Dedifferentiated amniotic fluid mesenchymal stem cell (primary cell): Measurements from ENCODE around the gene FNTB.
"Not testable (repeated sequence)": the region's sequence is repeated elsewhere in the genome, so short reads cannot be mapped to it uniquely, and the experiment has no call there.

Experiments used
- DNase-seq: peaks from one replicate; pipeline ENCODE4 v3.0.0-alpha.2; 2016; ENCODE audit errors: extremely low spot score

FNTB gene

GRCh38 chr14:65084554-65085505 is 98.1 kb downstream of the FNTB start:
- DNase-seq, result no peak

- not testable (repeated sequence) for DNase-seq
These were observed 100.0 kb downstream of the FNTB start for GRCh38 chr14:65086686-65087085.

DNA sequence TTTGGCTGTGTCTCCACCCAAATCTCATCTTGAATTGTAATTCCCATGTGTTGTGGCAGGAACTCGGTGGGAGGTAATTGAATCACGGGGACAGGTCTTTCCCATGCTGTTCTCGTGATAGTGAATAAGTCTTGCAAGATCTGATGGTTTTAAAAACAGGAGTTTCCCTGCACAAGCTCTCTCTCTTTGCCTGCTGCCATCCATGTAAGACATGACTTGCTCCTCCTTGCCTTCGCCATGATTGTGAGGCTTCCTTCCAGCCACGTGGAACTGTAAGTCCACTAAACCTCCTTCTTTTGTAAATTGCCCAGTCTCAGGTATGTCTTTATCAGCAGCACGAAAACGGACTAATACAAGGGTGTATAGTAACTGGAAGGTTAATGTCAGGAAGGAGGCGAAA is 101.1 kb downstream of the FNTB start:
- not testable (repeated sequence) for DNase-seq

- DNase-seq, result no peak
These were observed 105.7 kb downstream of the FNTB start for GRCh38 chr14:65092349-65092748.

DNA sequence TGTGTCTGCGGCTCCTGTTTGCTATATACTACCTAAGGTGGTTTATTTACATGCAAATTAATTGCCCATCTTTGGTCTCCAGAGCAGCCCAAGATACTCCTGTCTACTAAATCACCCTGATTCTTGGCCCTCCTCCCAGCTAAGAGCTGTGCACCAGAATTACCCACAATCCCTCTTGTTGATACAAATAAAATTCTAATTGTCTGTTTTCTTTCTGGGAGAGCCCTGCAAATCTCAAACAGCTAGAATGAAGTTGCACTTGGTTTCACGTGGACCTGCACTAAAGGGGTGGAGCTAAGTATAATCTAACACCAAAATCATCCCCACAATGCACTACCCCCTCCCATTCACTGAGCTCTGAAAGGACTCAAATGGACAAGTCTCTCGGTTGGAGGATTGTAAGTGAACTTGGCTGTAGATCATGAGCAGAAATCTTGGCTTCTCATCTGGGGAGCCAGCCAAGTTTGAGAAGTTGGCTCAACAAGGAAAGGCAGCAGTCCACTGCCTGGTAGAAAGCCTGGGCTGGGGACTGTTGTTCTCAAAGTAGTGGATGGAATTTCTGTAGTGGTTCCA is 109.0 kb downstream of the FNTB start:
- peak; percentile 82 for DNase-seq

GRCh38 chr14:65096323-65097089 is 109.8 kb downstream of the FNTB start:
- DNase-seq, result no peak

DNA sequence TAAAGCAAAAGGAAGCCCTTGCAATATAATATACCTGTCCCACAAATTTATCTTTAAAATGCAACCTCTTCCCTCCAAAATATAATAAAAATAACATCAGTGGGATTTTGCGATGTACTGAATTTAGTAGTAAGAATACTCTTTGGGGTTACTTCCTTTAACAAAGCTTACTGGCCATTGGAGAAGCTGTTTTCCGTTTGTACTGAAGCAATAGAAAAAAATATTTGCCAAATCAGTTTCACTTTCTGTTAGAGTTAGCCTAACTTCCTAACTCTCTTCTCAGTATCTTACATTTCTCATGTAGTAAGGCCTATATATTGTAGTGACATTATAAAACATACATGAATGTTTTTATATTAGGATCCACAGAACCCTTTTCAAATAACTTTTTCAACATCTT is 111.9 kb downstream of the FNTB start:
- peak; percentile 58 for DNase-seq

GRCh38 chr14:65100922-65101541 is 114.3 kb downstream of the FNTB start:
- no peak for DNase-seq

GRCh38 chr14:65101631-65102440 is 115.1 kb downstream of the FNTB start:
- no peak for DNase-seq

- DNase-seq, result peak; percentile 99
These were observed 115.9 kb downstream of the FNTB start, which contains the start of gene MAX for GRCh38 chr14:65102441-65103149. Gene MAX, minus strand, starts transcription at chr14:65102517. Its CDS starts 178 bp downstream, at chr14:65102339.

DNA sequence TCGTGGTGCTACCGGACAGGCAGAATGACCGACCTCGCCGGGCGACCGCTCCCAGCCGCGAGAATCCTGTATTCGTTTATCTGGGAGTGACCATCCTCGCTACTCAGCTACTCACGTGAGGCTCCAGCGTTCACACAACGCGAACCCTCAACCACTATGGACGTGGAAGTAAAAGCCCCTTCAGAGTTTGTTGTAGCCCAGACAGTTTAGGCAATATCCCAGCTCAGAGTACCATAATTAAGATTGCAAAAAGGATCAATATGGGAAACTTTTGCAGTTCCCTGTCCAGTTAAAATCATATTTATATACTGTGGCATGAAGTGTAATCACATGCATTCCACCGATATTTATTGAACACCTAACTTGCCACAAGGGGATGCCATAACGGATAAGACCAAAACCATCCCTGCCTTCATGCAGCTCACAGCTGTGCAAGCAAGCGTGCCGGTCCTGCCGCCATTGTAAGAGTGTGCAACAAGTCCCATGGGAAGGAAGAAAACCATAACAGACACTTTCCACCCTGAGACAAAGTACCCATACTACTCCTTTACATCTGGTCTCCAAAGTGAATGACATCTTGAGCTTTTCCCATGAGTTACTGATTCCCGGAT is 116.6 kb downstream of the FNTB start:
- DNase-seq, result no peak

DNA sequence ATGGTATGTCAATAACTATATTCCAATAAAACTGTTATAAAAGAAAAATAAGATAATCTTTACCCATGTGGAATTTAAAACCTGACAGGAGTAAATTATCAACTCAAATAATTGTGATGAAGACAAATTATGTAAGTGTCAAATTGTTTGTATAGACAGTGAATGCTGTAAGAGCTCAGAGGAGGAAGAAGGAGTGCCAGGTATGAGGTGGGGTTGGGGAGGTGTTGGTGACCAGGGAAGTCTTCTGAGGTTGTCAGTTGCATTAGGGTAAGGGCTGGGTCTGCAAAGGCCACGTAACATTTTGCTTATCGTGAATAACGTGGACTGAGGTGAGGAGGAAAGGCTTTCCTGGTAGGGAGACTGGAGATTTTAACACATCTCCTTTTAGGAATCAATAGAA is 118.1 kb downstream of the FNTB start:
- DNase-seq, result no peak

GRCh38 chr14:65106316-65106715 is 119.6 kb downstream of the FNTB start:
- no peak for DNase-seq

- no peak for DNase-seq
These were observed 120.0 kb downstream of the FNTB start for GRCh38 chr14:65106736-65107135.

DNA sequence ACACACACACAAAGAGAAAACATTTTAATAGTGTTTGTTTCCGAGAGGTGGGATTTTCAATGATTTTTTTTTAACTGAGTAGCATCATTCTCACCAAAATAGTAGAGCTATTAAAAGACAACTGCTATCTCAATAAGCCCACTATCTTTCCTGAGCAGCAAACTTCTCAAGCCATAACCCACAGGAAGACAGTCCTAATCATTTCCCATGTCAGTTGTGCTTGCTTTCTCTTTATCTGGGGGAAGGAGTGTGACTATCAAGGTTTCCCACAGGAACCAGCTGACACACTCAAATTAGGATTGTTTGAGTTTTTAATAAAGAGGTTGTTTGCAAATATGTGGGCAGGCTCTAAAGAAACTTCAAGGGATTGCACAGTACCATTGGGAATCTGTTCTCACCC is 120.5 kb downstream of the FNTB start:
- DNase-seq, result no peak

DNA sequence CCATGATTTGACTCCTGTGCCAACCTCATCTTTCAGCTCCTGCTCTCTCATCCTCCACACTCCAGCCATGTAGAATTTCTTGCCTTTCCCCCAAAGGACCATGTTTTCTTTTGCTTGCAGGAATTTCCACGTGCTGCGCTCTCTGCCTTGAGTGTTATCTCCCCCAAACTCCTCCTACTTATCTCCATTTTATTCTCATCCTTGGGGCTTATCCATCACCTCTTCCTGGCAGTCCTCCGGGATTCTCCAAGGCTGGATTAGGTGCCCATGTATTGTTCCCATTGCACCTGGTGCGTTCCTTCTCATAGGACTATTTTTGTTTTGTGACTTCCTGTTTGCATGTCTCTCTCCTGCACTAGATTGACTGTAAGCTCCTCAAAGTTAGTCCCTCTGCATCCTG is 122.7 kb downstream of the FNTB start:
- no peak for DNase-seq

DNA sequence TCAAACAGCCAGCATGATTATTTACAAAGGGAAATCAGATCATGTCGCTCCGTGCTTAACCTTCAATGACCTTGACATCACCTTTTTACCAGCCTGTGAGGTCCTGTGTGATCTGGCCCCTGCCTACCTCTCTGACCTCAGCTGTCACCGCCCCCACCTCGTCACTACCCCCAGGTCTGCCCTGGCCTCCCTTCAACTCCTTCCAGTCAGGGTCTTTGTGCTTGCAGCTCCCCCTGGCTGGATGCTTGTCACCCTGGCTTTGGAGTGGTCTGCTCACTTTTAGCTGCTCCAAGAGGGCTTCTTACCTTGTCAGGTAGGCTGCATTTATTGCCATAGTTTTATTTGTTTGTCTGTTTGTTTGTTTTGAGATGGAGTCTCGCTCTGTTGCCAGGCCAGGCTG is 123.8 kb downstream of the FNTB start:
- no peak for DNase-seq
